Liver (tissue), 9 donors: ENCODE results near the gene GMPR. TPM values are rescaled to one million over a fixed set of nuclear protein-coding genes. Genes with fewer than 3 reads are reported as not detected.
A peak's percentile ranks its signal among the peaks of the same experiment; 100 is the strongest.

ENCODE experiments used
- DNase-seq: peaks from one replicate; pipeline ENCODE4 v3.0.0-alpha.2; 2017; ENCODE audit warnings: low spot score
- H3K27ac ChIP-seq, 2 donors: one replicate each; pipeline ENCODE4 v1.7.0; 2013; ENCODE audit warnings: inconsistent platforms in 2 of 2, low read length in 2 of 2, control low read depth in 1 of 2, low read depth in 1 of 2, mild to moderate bottlenecking in 1 of 2
- H3K27me3 ChIP-seq, 4 donors: one replicate each; pipeline versions ENCODE4 v1.6.1 to v1.7.0; 2013; ENCODE audit warnings: low read length in 3 of 4, inconsistent platforms in 1 of 4, mild to moderate bottlenecking in 1 of 4, moderate library complexity in 1 of 4; ENCODE audit not compliant: control insufficient read depth in 4 of 4, insufficient read depth in 4 of 4
- H3K36me3 ChIP-seq, 4 donors: one replicate each; pipeline versions ENCODE4 v1.6.1 to v1.7.0; 2013; ENCODE audit warnings: low read length in 3 of 4, mild to moderate bottlenecking in 3 of 4, low read depth in 1 of 4, moderate library complexity in 1 of 4; ENCODE audit not compliant: control insufficient read depth in 4 of 4, insufficient read depth in 3 of 4
- H3K4me1 ChIP-seq, 4 donors: one replicate each; pipeline versions ENCODE4 v1.6.1 to v1.7.0; 2013; ENCODE audit warnings: low read length in 3 of 4, mild to moderate bottlenecking in 3 of 4, moderate library complexity in 1 of 4; ENCODE audit not compliant: control insufficient read depth in 4 of 4, insufficient read depth in 4 of 4
- H3K4me3 ChIP-seq, 3 donors: one replicate each; pipeline versions ENCODE4 v1.6.1 to v1.7.0; 2013; ENCODE audit warnings: low read length in 3 of 3, control low read depth in 1 of 3, low read depth in 1 of 3, mild to moderate bottlenecking in 1 of 3
- H3K9ac ChIP-seq, 2 donors: one replicate each; pipeline ENCODE4 v1.7.0; 2013; ENCODE audit warnings: low read length in 2 of 2, mild to moderate bottlenecking in 2 of 2, moderate library complexity in 2 of 2, control low read depth in 1 of 2, low read depth in 1 of 2
- H3K9me3 ChIP-seq, 4 donors: one replicate each; pipeline versions ENCODE4 v1.6.1 to v1.7.0; 2013; ENCODE audit warnings: low read length in 3 of 4; ENCODE audit not compliant: control insufficient read depth in 4 of 4
- EGR1 ChIP-seq, 2 donors: IDR thresholded peaks; 2 replicates each; pipeline ENCODE4 v1.6.1; 2016 to 2018; ENCODE audit warnings: antibody characterized with exemption in 2 of 2, low read depth in 2 of 2
- FOXA1 ChIP-seq: IDR thresholded peaks from 2 replicates; pipeline ENCODE4 v1.6.1; 2016; ENCODE audit warnings: antibody characterized with exemption
- GABPA ChIP-seq, 2 donors: IDR thresholded peaks in 1 of 2; conservative IDR thresholded peaks in 1 of 2; 2 replicates each; pipeline ENCODE4 v1.6.1; 2016; ENCODE audit warnings: antibody characterized with exemption in 2 of 2, mild to moderate bottlenecking in 1 of 2, moderate library complexity in 1 of 2
- HNF4A ChIP-seq, 2 donors: conservative IDR thresholded peaks; 2 replicates each; pipeline ENCODE4 v1.6.1; 2016; ENCODE audit warnings: antibody characterized with exemption in 2 of 2, mild to moderate bottlenecking in 2 of 2
- HNF4G ChIP-seq: IDR thresholded peaks from 2 replicates; pipeline ENCODE4 v1.6.1; 2016; ENCODE audit warnings: antibody characterized with exemption
- JUND ChIP-seq, 2 donors: IDR thresholded peaks; 2 replicates each; pipeline ENCODE4 v1.6.1; 2016; ENCODE audit warnings: antibody characterized with exemption in 2 of 2
- RAD21 ChIP-seq, 2 donors: IDR thresholded peaks; 2 replicates each; pipeline ENCODE4 v1.6.1; 2016; ENCODE audit warnings: antibody characterized with exemption in 2 of 2, mild to moderate bottlenecking in 2 of 2
- REST ChIP-seq: IDR thresholded peaks from 2 replicates; pipeline ENCODE4 v1.6.1; 2016; ENCODE audit warnings: antibody characterized with exemption, mild to moderate bottlenecking
- TAF1 ChIP-seq: conservative IDR thresholded peaks from 2 replicates; pipeline ENCODE4 v1.6.1; 2016; ENCODE audit warnings: antibody characterized with exemption, mild to moderate bottlenecking
- YY1 ChIP-seq: IDR thresholded peaks from 2 replicates; pipeline ENCODE4 v1.6.1; 2016; ENCODE audit warnings: antibody characterized with exemption, mild to moderate bottlenecking
- ZBTB33 ChIP-seq: IDR thresholded peaks from 2 replicates; pipeline ENCODE4 v1.6.1; 2016; ENCODE audit warnings: antibody characterized with exemption
- whole genome bisulfite sequencing: extraction: QIAGEN DNeasy Blood & Tissue Kit; methylation state at CpG from one replicate; pipeline ENCODE4 v1.1.7; 2013; 5-methylcytosine and 5-hydroxymethylcytosine counted together
- polyA plus RNA-seq, 2 donors: library from polyadenylated mRNA; stranded (reverse) in 1 of 2; unstranded in 1 of 2; fragments of 200-250 nt in 1 of 2; fragments of >200 nt in 1 of 2; fragmentation: Nextera tagmentation in 1 of 2; extraction: Ambion mirVana in 1 of 2; gene quantifications; one replicate each; pipeline versions ENCODE4 v1.2.1 to v1.2.3, GENCODE V29; 2013 to 2015
- total RNA-seq, 2 donors: library from RNA; depleted of rRNA; stranded (reverse); fragments of >200 nt; gene quantifications; one replicate each; pipeline ENCODE4 v1.2.3, GENCODE V29; 2014
- donor health status: healthy.
- donor health status: healthy.
- donor health status: healthy.
- donor health status: healthy.
- donor health status: healthy.

GMPR gene
- total and polyA plus RNA-seq, 4 donors: 2.1 to 50.2 (median 4.2) TPM

GRCh38 chr6:16227605-16228004 lies 10.8 kb upstream of the GMPR start:
- Histone ChIP-seq H3K4me1 (peaks cover 0 to 6% (median 2%) of the 10 kb centered on the region in 4 donors), H3K9ac (no peak overlapping the region), H3K4me3 (no peak overlapping the region), H3K9me3 (no peaks in the 10 kb centered on the region), H3K36me3 (no peaks in the 10 kb centered on the region), H3K27me3 (no peaks in the 10 kb centered on the region), H3K27ac (no peak overlapping the region)
- TF ChIP-seq ZBTB33 (no peak), EGR1 (IDR thresholded peaks at IDR 0.05; ENCODE audit: low read depth in 2 of 2) (no peak), HNF4A (conservative IDR thresholded peaks at IDR 0.05) (no peak), YY1 (no peak), GABPA (IDR thresholded peaks at IDR 0.05 in 1 of 2, conservative IDR thresholded peaks at IDR 0.05 in 1 of 2) (no peak), TAF1 (no peak), FOXA1 (no peak)
- no peak for DNase-seq
- WGBS: 70% methylated on average over 7 of the region's 7 CpGs

- no peaks in the 10 kb centered on the region for H3K9me3 ChIP-seq
- H3K4me1 ChIP-seq: peaks cover 0 to 6% (median 2%) of the 10 kb centered on the region in 4 donors
- no peak overlapping the region for H3K27ac ChIP-seq
- no peak overlapping the region for H3K4me3 ChIP-seq
- TF ChIP-seq YY1: no peak
- TF ChIP-seq RAD21 (IDR thresholded peaks at IDR 0.05): no peak
- TF ChIP-seq JUND (IDR thresholded peaks at IDR 0.05): no peak
- WGBS: 91% methylated on average over 5 of the region's 5 CpGs
- no peaks in the 10 kb centered on the region for H3K27me3 ChIP-seq
- H3K36me3 ChIP-seq: no peaks in the 10 kb centered on the region
- no peak overlapping the region for H3K9ac ChIP-seq
- DNase-seq: no peak
Measured at GRCh38 chr6:16228043-16228442, 10.3 kb upstream of the GMPR start.

DNA sequence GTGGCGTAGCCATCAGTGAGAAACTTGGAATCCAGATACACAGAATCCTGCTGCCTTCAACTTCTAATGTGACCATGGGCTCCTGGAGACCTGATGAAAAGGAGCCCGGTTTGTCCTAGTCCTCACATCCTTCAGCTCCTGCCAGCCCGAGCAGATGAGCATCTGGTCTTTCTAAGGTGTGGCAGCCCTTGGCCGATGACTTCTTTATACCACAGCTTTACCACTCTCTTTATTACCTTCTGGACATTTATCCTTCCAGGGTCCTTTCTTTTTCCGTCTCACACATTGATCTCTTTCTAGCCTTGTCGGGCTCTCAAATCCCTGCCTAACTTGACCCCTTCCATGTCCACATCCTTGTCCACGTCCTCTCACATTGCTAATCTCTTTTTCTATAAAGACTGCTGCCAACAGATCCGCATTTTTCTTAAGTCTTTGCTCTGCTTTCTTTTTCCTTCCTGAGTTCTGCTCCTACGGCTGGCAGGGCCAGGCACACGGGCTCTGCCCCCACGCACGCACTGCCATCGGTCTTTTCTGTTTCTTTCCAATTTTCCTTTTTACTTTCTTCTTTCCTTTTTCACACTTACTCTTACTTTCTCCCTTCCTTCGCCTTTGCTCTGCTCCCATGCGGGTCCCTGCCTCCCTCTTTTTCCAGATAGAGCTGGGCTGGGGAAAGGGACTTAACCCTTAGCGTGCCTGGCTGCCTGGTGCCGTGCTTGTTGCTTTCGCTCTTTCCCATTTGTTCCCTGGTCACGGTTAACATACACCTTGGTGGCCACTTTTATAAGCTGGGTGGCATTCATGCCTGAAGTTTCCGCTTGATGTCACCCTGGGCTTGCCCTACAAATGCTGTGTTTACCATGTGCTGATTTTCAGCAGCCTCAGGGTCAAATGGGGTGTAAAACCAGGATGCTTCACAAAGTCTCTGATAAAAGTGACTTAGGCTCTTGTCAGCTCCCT lies 9.4 kb upstream of the GMPR start:
- TF ChIP-seq REST: no peak
- no peak for TF ChIP-seq JUND (IDR thresholded peaks at IDR 0.05)
- peak; percentile 55 to 66 for TF ChIP-seq RAD21 (IDR thresholded peaks at IDR 0.05)
- TF ChIP-seq HNF4G: no peak
- no peak for TF ChIP-seq ZBTB33

More for the DNA sequence above, 9.4 kb upstream of the GMPR start:
- no peaks in the 10 kb centered on the region for H3K36me3 ChIP-seq
- H3K4me3 ChIP-seq: peak overlapping the region in 1 of 3 donors; percentile 12
- no peak overlapping the region for H3K9ac ChIP-seq
- H3K9me3 ChIP-seq: no peaks in the 10 kb centered on the region
- H3K27ac ChIP-seq: no peak overlapping the region
- peaks cover 0 to 6% (median 2%) of the 10 kb centered on the region in 4 donors for H3K4me1 ChIP-seq
- H3K27me3 ChIP-seq: no peaks in the 10 kb centered on the region
- DNase-seq: no peak
- 42% methylated on average over 19 of the region's 20 CpGs for whole genome bisulfite sequencing
